ENCODE results near the gene TNFAIP8L2. TPM values are rescaled to one million over a fixed set of nuclear protein-coding genes. Genes with fewer than 3 reads are reported as not detected.

TNFAIP8L2 gene
- total and polyA plus RNA-seq, 9 donors: 0.48 to 4.6 (median 2.1) TPM

DNA sequence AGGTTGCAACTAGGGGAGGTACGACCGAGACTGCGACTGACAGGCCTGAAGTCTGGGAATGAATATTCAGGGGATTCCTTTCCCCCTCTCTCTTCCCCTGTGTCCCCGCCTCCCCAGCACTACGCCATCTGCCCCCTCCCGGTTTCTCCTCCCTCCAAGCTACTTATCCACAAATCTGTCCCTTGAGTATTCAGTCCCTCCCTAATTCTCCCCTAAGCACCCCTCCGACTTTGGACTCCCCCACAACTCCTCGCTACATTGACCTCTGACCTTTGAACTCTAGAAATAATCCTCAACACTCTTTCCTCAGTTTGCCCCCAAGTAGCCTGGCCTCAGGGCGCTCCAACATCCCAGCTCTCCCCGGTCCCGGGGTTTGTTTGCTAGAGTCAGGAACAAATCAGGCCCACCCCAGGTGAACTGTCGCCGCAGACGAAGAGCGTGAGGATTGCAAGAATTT lies 8.9 kb downstream of the TNFAIP8L2 start:
- intact Hi-C loops (cut with DNase I): no loop called here
- peak overlapping the region; percentile 83 to 87 for H3K27ac ChIP-seq
- H3K4me1 ChIP-seq (ENCODE audit: insufficient read depth): peaks cover 7% of the 10 kb centered on the region
- no peaks in the 10 kb centered on the region for H3K36me3 ChIP-seq
- peak in 4 of 5 donors; percentile 69 to 73 (median 71) for DNase-seq
- 1 to 3% (median 2%) methylated on average over 15 of the region's 15 CpGs for WGBS, 3 donors
- TF ChIP-seq, protein P1, sequence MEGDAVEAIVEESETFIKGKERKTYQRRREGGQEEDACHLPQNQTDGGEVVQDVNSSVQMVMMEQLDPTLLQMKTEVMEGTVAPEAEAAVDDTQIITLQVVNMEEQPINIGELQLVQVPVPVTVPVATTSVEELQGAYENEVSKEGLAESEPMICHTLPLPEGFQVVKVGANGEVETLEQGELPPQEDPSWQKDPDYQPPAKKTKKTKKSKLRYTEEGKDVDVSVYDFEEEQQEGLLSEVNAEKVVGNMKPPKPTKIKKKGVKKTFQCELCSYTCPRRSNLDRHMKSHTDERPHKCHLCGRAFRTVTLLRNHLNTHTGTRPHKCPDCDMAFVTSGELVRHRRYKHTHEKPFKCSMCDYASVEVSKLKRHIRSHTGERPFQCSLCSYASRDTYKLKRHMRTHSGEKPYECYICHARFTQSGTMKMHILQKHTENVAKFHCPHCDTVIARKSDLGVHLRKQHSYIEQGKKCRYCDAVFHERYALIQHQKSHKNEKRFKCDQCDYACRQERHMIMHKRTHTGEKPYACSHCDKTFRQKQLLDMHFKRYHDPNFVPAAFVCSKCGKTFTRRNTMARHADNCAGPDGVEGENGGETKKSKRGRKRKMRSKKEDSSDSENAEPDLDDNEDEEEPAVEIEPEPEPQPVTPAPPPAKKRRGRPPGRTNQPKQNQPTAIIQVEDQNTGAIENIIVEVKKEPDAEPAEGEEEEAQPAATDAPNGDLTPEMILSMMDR (IDR thresholded peaks at IDR 0.05): no peak
- no peak for TF ChIP-seq EP300 (IDR thresholded peaks at IDR 0.05)
- TF ChIP-seq POLR2A (IDR thresholded peaks at IDR 0.05): no peak
- H3K9me3 ChIP-seq: no peaks in the 10 kb centered on the region
- H3K4me3 ChIP-seq: peak overlapping the region; percentile 64
- no peaks in the 10 kb centered on the region for H3K27me3 ChIP-seq

DNA sequence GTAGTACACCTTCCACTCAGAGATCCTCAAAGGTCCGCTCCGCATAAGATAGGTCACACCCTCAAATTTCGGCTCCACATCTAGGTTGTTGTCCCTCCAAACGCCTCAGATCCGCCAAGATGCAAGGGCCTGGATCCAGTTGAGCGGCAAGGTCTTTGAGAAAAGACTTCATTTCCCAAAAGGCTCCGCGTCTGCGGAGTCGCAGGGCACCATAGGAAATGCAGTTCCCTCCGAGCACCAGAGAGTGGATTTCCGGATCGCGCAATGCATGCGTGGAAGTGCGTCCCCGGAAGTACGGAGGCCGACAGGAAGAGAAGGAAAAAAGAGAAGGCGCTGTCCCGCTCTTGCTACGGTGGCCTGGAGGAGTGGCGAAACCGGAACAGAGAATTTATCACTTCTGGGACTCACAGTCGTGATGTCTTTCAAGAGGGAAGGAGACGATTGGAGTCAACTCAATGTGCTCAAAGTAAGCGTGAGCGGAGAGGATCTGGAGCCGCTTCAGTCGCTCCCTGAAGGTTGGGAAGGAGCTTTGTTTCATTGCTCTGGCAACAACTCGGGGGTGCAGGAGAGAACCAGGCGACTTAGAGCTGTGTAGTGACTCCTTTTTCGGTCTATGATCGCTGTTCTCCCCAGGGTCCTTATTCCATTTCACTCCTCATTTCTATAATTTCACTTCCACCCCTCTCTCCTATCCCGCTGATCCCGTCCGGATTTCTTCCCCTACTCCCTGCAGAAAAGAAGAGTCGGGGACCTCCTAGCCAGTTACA lies 9.5 kb downstream of the TNFAIP8L2 start, which contains the start of the genes LYSMD1 and SCNM1:
Gene LYSMD1 (minus strand): TSS at position 165 of the 767 bp plus-strand sequence. CDS start 644 bp downstream, outside the sequence.
Gene SCNM1 (plus strand): TSS at position 407 of the 767 bp plus-strand sequence. CDS start 9 bp downstream, at position 416.
- H3K4me1 ChIP-seq (ENCODE audit: insufficient read depth): peaks cover 7% of the 10 kb centered on the region
- 0 to 1% (median 0%) methylated on average over 38 of the region's 38 CpGs for WGBS, 3 donors

DNA sequence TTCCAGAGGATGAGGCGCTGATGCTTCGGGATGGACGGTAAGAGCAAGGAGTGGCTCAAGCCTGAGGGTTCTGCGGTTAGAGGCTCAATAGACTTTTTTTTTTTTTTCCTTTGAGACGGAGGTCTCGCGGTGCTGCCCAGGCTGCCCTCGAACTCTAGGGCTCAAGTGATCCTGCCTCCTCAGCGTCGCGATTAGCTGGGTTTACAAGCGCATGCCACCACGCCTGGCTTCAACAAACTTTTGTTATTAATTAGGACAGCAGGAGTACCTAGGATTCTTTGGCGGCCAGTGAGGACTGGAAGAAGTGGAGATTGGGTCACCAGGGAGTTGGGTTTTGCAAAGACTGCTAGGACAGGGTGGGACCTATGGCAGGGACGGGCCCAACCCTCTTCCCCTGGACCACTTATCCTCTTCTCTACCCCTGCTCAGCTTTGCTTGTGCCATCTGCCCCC lies 10.1 kb downstream of the TNFAIP8L2 start:
- H3K4me1 ChIP-seq (ENCODE audit: insufficient read depth): peaks cover 7% of the 10 kb centered on the region
- no peak for DNase-seq
- peak overlapping the region; percentile 64 for H3K4me3 ChIP-seq
- intact Hi-C loops (cut with DNase I): no loop called here
- TF ChIP-seq, protein P1 (IDR thresholded peaks at IDR 0.05): no peak
- TF ChIP-seq POLR2A (IDR thresholded peaks at IDR 0.05) (no peak), EP300 (IDR thresholded peaks at IDR 0.05) (no peak)
- H3K36me3 ChIP-seq: no peaks in the 10 kb centered on the region
- H3K9me3 ChIP-seq: no peaks in the 10 kb centered on the region
- H3K27ac ChIP-seq: no peak overlapping the region
- 3 to 4% (median 3%) methylated on average over 15 of the region's 15 CpGs for WGBS, 3 donors
- H3K27me3 ChIP-seq: no peaks in the 10 kb centered on the region

More for the DNA sequence above, 9.5 kb downstream of the TNFAIP8L2 start, which contains the start of the genes LYSMD1 and SCNM1:
- H3K27ac ChIP-seq: peak within 1 kb of the TSS; percentile 83 to 87
- no peaks in the 10 kb centered on the region for H3K27me3 ChIP-seq
- intact Hi-C loops (cut with DNase I): no loop called here
- no peaks in the 10 kb centered on the region for H3K36me3 ChIP-seq
- TF ChIP-seq EP300 (IDR thresholded peaks at IDR 0.05): peak; percentile 72
- TF ChIP-seq, protein P1 (IDR thresholded peaks at IDR 0.05): peak in 1 of 3 donors; percentile 42
- TF ChIP-seq POLR2A (IDR thresholded peaks at IDR 0.05): no peak
- H3K9me3 ChIP-seq: no peaks in the 10 kb centered on the region
- peak within 1 kb of the TSS; percentile 64 for H3K4me3 ChIP-seq
- peak; percentile 95 to 97 (median 96) for DNase-seq

DNA sequence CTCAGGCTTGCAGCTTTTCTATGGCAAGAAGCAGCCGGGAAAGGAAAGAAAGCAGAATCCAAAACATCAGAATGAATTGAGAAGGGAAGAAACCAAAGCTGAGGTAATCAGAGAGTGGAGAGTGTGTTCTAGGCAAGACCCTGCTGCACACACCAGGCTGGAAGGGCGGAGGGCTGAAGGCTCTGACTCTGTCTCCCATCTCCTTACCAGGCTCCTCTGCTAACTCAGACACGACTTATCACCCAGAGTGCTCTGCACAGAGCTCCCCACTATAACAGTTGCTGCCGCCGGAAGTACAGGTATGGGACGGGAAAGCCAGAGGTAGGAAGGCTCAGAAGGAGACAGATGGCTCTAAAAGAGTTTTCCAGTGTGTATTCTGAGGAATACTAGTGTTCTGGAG lies 10.7 kb downstream of the TNFAIP8L2 start:
- Histone ChIP-seq H3K36me3 (no peaks in the 10 kb centered on the region), H3K9me3 (no peaks in the 10 kb centered on the region), H3K4me3 (no peak overlapping the region), H3K27ac (no peak overlapping the region), H3K27me3 (no peaks in the 10 kb centered on the region), H3K4me1 (ENCODE audit: insufficient read depth) (peaks cover 7% of the 10 kb centered on the region)
- TF ChIP-seq, protein P1 (IDR thresholded peaks at IDR 0.05): no peak
- TF ChIP-seq EP300 (IDR thresholded peaks at IDR 0.05) (no peak), POLR2A (IDR thresholded peaks at IDR 0.05) (no peak)
- no peak for DNase-seq
- WGBS, 3 donors: 84 to 86% (median 85%) methylated on average over 6 of the region's 6 CpGs
- intact Hi-C loops (cut with DNase I): no loop called here

Data from ovary (tissue), 9 donors.